ENCODE data around the gene PRPF19.

The PRPF19 gene

GRCh38 chr11:60924906-60925853 lies 18.8 kb upstream of the PRPF19 start:
- no peak overlapping the region for H3K9ac ChIP-seq (ENCODE audit: low read length)
- H3K4me1 ChIP-seq (ENCODE audit: control insufficient read depth, insufficient read depth, low read length) = peaks cover 4% of the 10 kb centered on the region
- H3K36me3 ChIP-seq (ENCODE audit: control insufficient read depth, insufficient read depth, low read length) = peaks cover 21% of the 10 kb centered on the region
- H3K27me3 ChIP-seq (ENCODE audit: control insufficient read depth, insufficient read depth, low read length) = peaks cover 14% of the 10 kb centered on the region
- no peak overlapping the region for H3K27ac ChIP-seq (ENCODE audit: low read depth, low read length)
- peak overlapping the region; percentile 55 for H3K4me3 ChIP-seq (ENCODE audit: low read length)

GRCh38 chr11:60924110-60924905 lies 17.9 kb upstream of the PRPF19 start, which contains the start of gene TMEM132A:
Gene TMEM132A, plus strand, starts transcription at chr11:60924460. Its CDS starts 174 bp downstream, at chr11:60924634.
- peaks cover 14% of the 10 kb centered on the region for H3K27me3 ChIP-seq (ENCODE audit: control insufficient read depth, insufficient read depth, low read length)
- peak within 1 kb of the TSS; percentile 55 for H3K4me3 ChIP-seq (ENCODE audit: low read length)
- peaks cover 24% of the 10 kb centered on the region for H3K36me3 ChIP-seq (ENCODE audit: control insufficient read depth, insufficient read depth, low read length)
- no peak within 1 kb of the TSS for H3K27ac ChIP-seq (ENCODE audit: low read depth, low read length)
- peaks cover 4% of the 10 kb centered on the region for H3K4me1 ChIP-seq (ENCODE audit: control insufficient read depth, insufficient read depth, low read length)
- no peak within 1 kb of the TSS for H3K9ac ChIP-seq (ENCODE audit: low read length)

- Histone ChIP-seq H3K27me3 (ENCODE audit: control insufficient read depth, insufficient read depth, low read length) (peaks cover 14% of the 10 kb centered on the region), H3K4me3 (ENCODE audit: low read length) (peak overlapping the region; percentile 55), H3K36me3 (ENCODE audit: control insufficient read depth, insufficient read depth, low read length) (peaks cover 24% of the 10 kb centered on the region), H3K4me1 (ENCODE audit: control insufficient read depth, insufficient read depth, low read length) (peaks cover 4% of the 10 kb centered on the region), H3K9ac (ENCODE audit: low read length) (no peak overlapping the region), H3K27ac (ENCODE audit: low read depth, low read length) (no peak overlapping the region)
Observed at GRCh38 chr11:60923800-60924109, 17.4 kb upstream of the PRPF19 start.

GRCh38 chr11:60923326-60923725 lies 16.9 kb upstream of the PRPF19 start:
- peaks cover 14% of the 10 kb centered on the region for H3K27me3 ChIP-seq (ENCODE audit: control insufficient read depth, insufficient read depth, low read length)
- peaks cover 4% of the 10 kb centered on the region for H3K4me1 ChIP-seq (ENCODE audit: control insufficient read depth, insufficient read depth, low read length)
- no peak overlapping the region for H3K9ac ChIP-seq (ENCODE audit: low read length)
- H3K27ac ChIP-seq (ENCODE audit: low read depth, low read length) = no peak overlapping the region
- no peak overlapping the region for H3K4me3 ChIP-seq (ENCODE audit: low read length)
- H3K36me3 ChIP-seq (ENCODE audit: control insufficient read depth, insufficient read depth, low read length) = peaks cover 24% of the 10 kb centered on the region

- no peak overlapping the region for H3K27ac ChIP-seq (ENCODE audit: low read depth, low read length)
- peaks cover 14% of the 10 kb centered on the region for H3K27me3 ChIP-seq (ENCODE audit: control insufficient read depth, insufficient read depth, low read length)
- H3K4me1 ChIP-seq (ENCODE audit: control insufficient read depth, insufficient read depth, low read length) = peaks cover 4% of the 10 kb centered on the region
- H3K9ac ChIP-seq (ENCODE audit: low read length) = no peak overlapping the region
- no peak overlapping the region for H3K4me3 ChIP-seq (ENCODE audit: low read length)
- peaks cover 24% of the 10 kb centered on the region for H3K36me3 ChIP-seq (ENCODE audit: control insufficient read depth, insufficient read depth, low read length)
Observed at GRCh38 chr11:60922906-60923305, 16.5 kb upstream of the PRPF19 start.

GRCh38 chr11:60921777-60922335 lies 15.5 kb upstream of the PRPF19 start:
- H3K4me1 ChIP-seq (ENCODE audit: control insufficient read depth, insufficient read depth, low read length) = peaks cover 4% of the 10 kb centered on the region
- H3K27ac ChIP-seq (ENCODE audit: low read depth, low read length) = no peak overlapping the region
- no peak overlapping the region for H3K9ac ChIP-seq (ENCODE audit: low read length)

GRCh38 chr11:60921259-60921658 lies 14.9 kb upstream of the PRPF19 start:
- Histone ChIP-seq H3K9ac (ENCODE audit: low read length) (no peak overlapping the region), H3K4me3 (ENCODE audit: low read length) (no peak overlapping the region), H3K4me1 (ENCODE audit: control insufficient read depth, insufficient read depth, low read length) (peaks cover 4% of the 10 kb centered on the region), H3K27ac (ENCODE audit: low read depth, low read length) (no peak overlapping the region), H3K36me3 (ENCODE audit: control insufficient read depth, insufficient read depth, low read length) (peaks cover 24% of the 10 kb centered on the region), H3K27me3 (ENCODE audit: control insufficient read depth, insufficient read depth, low read length) (peaks cover 11% of the 10 kb centered on the region)

More at GRCh38 chr11:60921777-60922335, 15.5 kb upstream of the PRPF19 start:
- H3K4me3 ChIP-seq (ENCODE audit: low read length) = no peak overlapping the region
- peaks cover 14% of the 10 kb centered on the region for H3K27me3 ChIP-seq (ENCODE audit: control insufficient read depth, insufficient read depth, low read length)
- peaks cover 24% of the 10 kb centered on the region for H3K36me3 ChIP-seq (ENCODE audit: control insufficient read depth, insufficient read depth, low read length)

- no peak overlapping the region for H3K4me3 ChIP-seq (ENCODE audit: low read length)
- H3K27ac ChIP-seq (ENCODE audit: low read depth, low read length) = no peak overlapping the region
- peaks cover 24% of the 10 kb centered on the region for H3K36me3 ChIP-seq (ENCODE audit: control insufficient read depth, insufficient read depth, low read length)
- H3K4me1 ChIP-seq (ENCODE audit: control insufficient read depth, insufficient read depth, low read length) = peaks cover 12% of the 10 kb centered on the region
- no peak overlapping the region for H3K9ac ChIP-seq (ENCODE audit: low read length)
- H3K27me3 ChIP-seq (ENCODE audit: control insufficient read depth, insufficient read depth, low read length) = peaks cover 10% of the 10 kb centered on the region
Observed at GRCh38 chr11:60919956-60920355, 13.6 kb upstream of the PRPF19 start.

- Histone ChIP-seq H3K36me3 (ENCODE audit: control insufficient read depth, insufficient read depth, low read length) (peaks cover 24% of the 10 kb centered on the region), H3K9ac (ENCODE audit: low read length) (no peak overlapping the region), H3K4me3 (ENCODE audit: low read length) (no peak overlapping the region), H3K27ac (ENCODE audit: low read depth, low read length) (no peak overlapping the region), H3K4me1 (ENCODE audit: control insufficient read depth, insufficient read depth, low read length) (peaks cover 12% of the 10 kb centered on the region), H3K27me3 (ENCODE audit: control insufficient read depth, insufficient read depth, low read length) (peaks cover 4% of the 10 kb centered on the region)
Observed at GRCh38 chr11:60919320-60919719, 12.9 kb upstream of the PRPF19 start.

GRCh38 chr11:60918939-60919265 lies 12.5 kb upstream of the PRPF19 start:
- Histone ChIP-seq H3K36me3 (ENCODE audit: control insufficient read depth, insufficient read depth, low read length) (peaks cover 24% of the 10 kb centered on the region), H3K27me3 (ENCODE audit: control insufficient read depth, insufficient read depth, low read length) (peaks cover 2% of the 10 kb centered on the region), H3K9ac (ENCODE audit: low read length) (no peak overlapping the region), H3K4me3 (ENCODE audit: low read length) (no peak overlapping the region), H3K4me1 (ENCODE audit: control insufficient read depth, insufficient read depth, low read length) (peaks cover 10% of the 10 kb centered on the region), H3K27ac (ENCODE audit: low read depth, low read length) (no peak overlapping the region)

- Histone ChIP-seq H3K4me1 (ENCODE audit: control insufficient read depth, insufficient read depth, low read length) (peaks cover 8% of the 10 kb centered on the region), H3K9ac (ENCODE audit: low read length) (no peak overlapping the region), H3K4me3 (ENCODE audit: low read length) (no peak overlapping the region), H3K27me3 (ENCODE audit: control insufficient read depth, insufficient read depth, low read length) (no peaks in the 10 kb centered on the region), H3K27ac (ENCODE audit: low read depth, low read length) (no peak overlapping the region), H3K36me3 (ENCODE audit: control insufficient read depth, insufficient read depth, low read length) (peaks cover 24% of the 10 kb centered on the region)
Observed at GRCh38 chr11:60918251-60918938, 12.0 kb upstream of the PRPF19 start.

- Histone ChIP-seq H3K9ac (ENCODE audit: low read length) (no peak overlapping the region), H3K36me3 (ENCODE audit: control insufficient read depth, insufficient read depth, low read length) (peaks cover 20% of the 10 kb centered on the region), H3K4me1 (ENCODE audit: control insufficient read depth, insufficient read depth, low read length) (peaks cover 11% of the 10 kb centered on the region), H3K27ac (ENCODE audit: low read depth, low read length) (no peak overlapping the region), H3K4me3 (ENCODE audit: low read length) (no peak overlapping the region), H3K27me3 (ENCODE audit: control insufficient read depth, insufficient read depth, low read length) (no peaks in the 10 kb centered on the region)
Observed at GRCh38 chr11:60917267-60917666, 10.9 kb upstream of the PRPF19 start.
